ENCODE results near the gene ATG7. TPM values are rescaled to one million over a fixed set of nuclear protein-coding genes. Genes with fewer than 3 reads are reported as not detected.

The ATG7 gene
- total RNA-seq, 2 experiments from 2014 or later: 30.5 to 33.6 TPM

GRCh38 chr3:11381563-11381962 lies 109.4 kb downstream of the ATG7 start:
- Mint-ChIP-seq H3K4me1 (ENCODE audit: low read depth) (no peaks in the 10 kb centered on the region), H3K9me3 (no peaks in the 10 kb centered on the region), H3K27me3 (no peaks in the 10 kb centered on the region), H3K27ac (no peak overlapping the region), H3K4me3 (no peak overlapping the region), H3K36me3 (peaks cover 10% of the 10 kb centered on the region)
- DNase-seq: no peak
- intact Hi-C loops (cut with micrococcal nuclease): no loop called here
- POLR2A ChIA-PET: no interaction called here
- CTCF ChIA-PET: interaction anchor here (3.6 kb wide), 1 partner anchor 269 kb away, joined by 56 read pairs; no protein-coding TSS in a partner anchor

GRCh38 chr3:11382146-11382745 lies 110.0 kb downstream of the ATG7 start:
- ChIA-PET POLR2A (no interaction called here), CTCF (no interaction called here)
- Mint-ChIP-seq H3K9me3 (no peaks in the 10 kb centered on the region), H3K4me1 (ENCODE audit: low read depth) (no peaks in the 10 kb centered on the region), H3K4me3 (no peak overlapping the region), H3K27ac (no peak overlapping the region), H3K27me3 (no peaks in the 10 kb centered on the region), H3K36me3 (peaks cover 12% of the 10 kb centered on the region)
- intact Hi-C loops (cut with micrococcal nuclease): no loop called here
- DNase-seq: no peak

- Mint-ChIP-seq H3K27ac (no peak overlapping the region), H3K4me3 (no peak overlapping the region), H3K9me3 (no peaks in the 10 kb centered on the region), H3K27me3 (no peaks in the 10 kb centered on the region), H3K4me1 (ENCODE audit: low read depth) (no peaks in the 10 kb centered on the region), H3K36me3 (peaks cover 14% of the 10 kb centered on the region)
- intact Hi-C loops (cut with micrococcal nuclease): no loop called here
- CTCF ChIA-PET: interaction anchor here (0.8 kb wide), 1 partner anchor 267 kb away, joined by 3 read pairs; no protein-coding TSS in a partner anchor
- POLR2A ChIA-PET: no interaction called here
- no peak for DNase-seq
Measured at GRCh38 chr3:11384074-11384473, 111.9 kb downstream of the ATG7 start.

- intact Hi-C loops (cut with micrococcal nuclease): no loop called here
- H3K4me3 Mint-ChIP-seq: no peak overlapping the region
- H3K9me3 Mint-ChIP-seq: no peaks in the 10 kb centered on the region
- no peak for DNase-seq
- ChIA-PET POLR2A (no interaction called here), CTCF (no interaction called here)
- no peaks in the 10 kb centered on the region for H3K27me3 Mint-ChIP-seq
- peaks cover 12% of the 10 kb centered on the region for H3K36me3 Mint-ChIP-seq
- H3K27ac Mint-ChIP-seq: no peak overlapping the region
- peaks cover 8% of the 10 kb centered on the region for H3K4me1 Mint-ChIP-seq (ENCODE audit: low read depth)
Measured at GRCh38 chr3:11385326-11385725, 113.1 kb downstream of the ATG7 start.

GRCh38 chr3:11385891-11386290 lies 113.7 kb downstream of the ATG7 start:
- Mint-ChIP-seq H3K4me3 (no peak overlapping the region), H3K27ac (no peak overlapping the region), H3K4me1 (ENCODE audit: low read depth) (peaks cover 13% of the 10 kb centered on the region), H3K27me3 (no peaks in the 10 kb centered on the region), H3K9me3 (no peaks in the 10 kb centered on the region), H3K36me3 (peaks cover 11% of the 10 kb centered on the region)
- intact Hi-C loops (cut with micrococcal nuclease): no loop called here
- POLR2A ChIA-PET: no interaction called here
- no peak for DNase-seq
- CTCF ChIA-PET: no interaction called here

GRCh38 chr3:11386465-11387113 lies 114.4 kb downstream of the ATG7 start:
- H3K36me3 Mint-ChIP-seq: peaks cover 15% of the 10 kb centered on the region
- no peak overlapping the region for H3K4me3 Mint-ChIP-seq
- H3K27me3 Mint-ChIP-seq: no peaks in the 10 kb centered on the region
- no peak for DNase-seq
- ChIA-PET CTCF (no interaction called here), POLR2A (no interaction called here)
- intact Hi-C loops (cut with micrococcal nuclease): no loop called here
- peaks cover 20% of the 10 kb centered on the region for H3K4me1 Mint-ChIP-seq (ENCODE audit: low read depth)
- H3K9me3 Mint-ChIP-seq: no peaks in the 10 kb centered on the region
- no peak overlapping the region for H3K27ac Mint-ChIP-seq

GRCh38 chr3:11389386-11390268 lies 117.4 kb downstream of the ATG7 start:
- Mint-ChIP-seq H3K4me1 (ENCODE audit: low read depth) (peaks cover 30% of the 10 kb centered on the region), H3K27ac (no peak overlapping the region), H3K27me3 (no peaks in the 10 kb centered on the region), H3K36me3 (peaks cover 14% of the 10 kb centered on the region), H3K9me3 (no peaks in the 10 kb centered on the region), H3K4me3 (no peak overlapping the region)
- POLR2A ChIA-PET: interaction anchor here (1.2 kb wide), 1 partner anchor 29 kb away, joined by 3 read pairs; no protein-coding TSS in a partner anchor
- CTCF ChIA-PET: interaction anchor here (0.7 to 3.1 kb wide), 3 partner anchors 11 to 262 kb away, joined by 3 to 11 read pairs (median 5); no protein-coding TSS in a partner anchor
- intact Hi-C loops (cut with micrococcal nuclease): no loop called here
- DNase-seq: no peak

GRCh38 chr3:11390411-11391131 lies 118.4 kb downstream of the ATG7 start:
- H3K4me3 Mint-ChIP-seq: no peak overlapping the region
- no peak for DNase-seq
- intact Hi-C loops (cut with micrococcal nuclease): no loop called here
- peaks cover 30% of the 10 kb centered on the region for H3K4me1 Mint-ChIP-seq (ENCODE audit: low read depth)
- peaks cover 14% of the 10 kb centered on the region for H3K36me3 Mint-ChIP-seq
- ChIA-PET CTCF (interaction anchor here (0.7 to 3.1 kb wide), 2 partner anchors 32 to 261 kb away, joined by 3 to 11 read pairs; no protein-coding TSS in a partner anchor), POLR2A (no interaction called here)
- no peaks in the 10 kb centered on the region for H3K27me3 Mint-ChIP-seq
- H3K9me3 Mint-ChIP-seq: no peaks in the 10 kb centered on the region
- H3K27ac Mint-ChIP-seq: no peak overlapping the region

- intact Hi-C loops (cut with micrococcal nuclease): no loop called here
- Mint-ChIP-seq H3K4me3 (no peak overlapping the region), H3K36me3 (peaks cover 13% of the 10 kb centered on the region), H3K27me3 (no peaks in the 10 kb centered on the region), H3K4me1 (ENCODE audit: low read depth) (peaks cover 30% of the 10 kb centered on the region), H3K9me3 (no peaks in the 10 kb centered on the region), H3K27ac (no peak overlapping the region)
- ChIA-PET POLR2A (no interaction called here), CTCF (interaction anchor here (0.7 to 3.1 kb wide), 2 partner anchors 217 to 260 kb away, joined by 3 to 11 read pairs; no protein-coding TSS in a partner anchor)
- DNase-seq: no peak
Measured at GRCh38 chr3:11391174-11391879, 119.1 kb downstream of the ATG7 start.

GRCh38 chr3:11392014-11392859 lies 120.0 kb downstream of the ATG7 start:
- Mint-ChIP-seq H3K9me3 (no peaks in the 10 kb centered on the region), H3K27ac (no peak overlapping the region), H3K4me3 (no peak overlapping the region), H3K36me3 (peaks cover 10% of the 10 kb centered on the region), H3K27me3 (no peaks in the 10 kb centered on the region), H3K4me1 (ENCODE audit: low read depth) (peaks cover 30% of the 10 kb centered on the region)
- intact Hi-C loops (cut with micrococcal nuclease): no loop called here
- ChIA-PET POLR2A (no interaction called here), CTCF (interaction anchor here (0.7 to 3.1 kb wide), 3 partner anchors 13 to 259 kb away, joined by 3 to 11 read pairs (median 3); no protein-coding TSS in a partner anchor)
- no peak for DNase-seq

GRCh38 chr3:11392860-11393114 lies 120.6 kb downstream of the ATG7 start:
- CTCF ChIA-PET: interaction anchor here (1.2 kb wide), 1 partner anchor 13 kb away, joined by 3 read pairs; no protein-coding TSS in a partner anchor
- POLR2A ChIA-PET: no interaction called here
- H3K27ac Mint-ChIP-seq: no peak overlapping the region

More at GRCh38 chr3:11392860-11393114, 120.6 kb downstream of the ATG7 start:
- peaks cover 7% of the 10 kb centered on the region for H3K36me3 Mint-ChIP-seq
- no peak for DNase-seq
- H3K4me3 Mint-ChIP-seq: no peak overlapping the region
- intact Hi-C loops (cut with micrococcal nuclease): no loop called here
- H3K4me1 Mint-ChIP-seq (ENCODE audit: low read depth): peaks cover 30% of the 10 kb centered on the region
- no peaks in the 10 kb centered on the region for H3K27me3 Mint-ChIP-seq
- H3K9me3 Mint-ChIP-seq: no peaks in the 10 kb centered on the region

All from activated CD4-positive, alpha-beta memory T cell treated with anti-CD3 and anti-CD28 coated beads for 36 hours (primary cell).